Ramos (cell line): Measurements from ENCODE around the gene RAB40B.

Experiments
- in situ Hi-C: fragments of 300-500 bp; cut with MboI; formaldehyde crosslinking; loops from one replicate; pipeline ENCODE4 v1.14.3; 2022; ENCODE audit warnings: low sequenced_read_pairs; ENCODE audit not compliant: unreplicated experiment

RAB40B gene

DNA sequence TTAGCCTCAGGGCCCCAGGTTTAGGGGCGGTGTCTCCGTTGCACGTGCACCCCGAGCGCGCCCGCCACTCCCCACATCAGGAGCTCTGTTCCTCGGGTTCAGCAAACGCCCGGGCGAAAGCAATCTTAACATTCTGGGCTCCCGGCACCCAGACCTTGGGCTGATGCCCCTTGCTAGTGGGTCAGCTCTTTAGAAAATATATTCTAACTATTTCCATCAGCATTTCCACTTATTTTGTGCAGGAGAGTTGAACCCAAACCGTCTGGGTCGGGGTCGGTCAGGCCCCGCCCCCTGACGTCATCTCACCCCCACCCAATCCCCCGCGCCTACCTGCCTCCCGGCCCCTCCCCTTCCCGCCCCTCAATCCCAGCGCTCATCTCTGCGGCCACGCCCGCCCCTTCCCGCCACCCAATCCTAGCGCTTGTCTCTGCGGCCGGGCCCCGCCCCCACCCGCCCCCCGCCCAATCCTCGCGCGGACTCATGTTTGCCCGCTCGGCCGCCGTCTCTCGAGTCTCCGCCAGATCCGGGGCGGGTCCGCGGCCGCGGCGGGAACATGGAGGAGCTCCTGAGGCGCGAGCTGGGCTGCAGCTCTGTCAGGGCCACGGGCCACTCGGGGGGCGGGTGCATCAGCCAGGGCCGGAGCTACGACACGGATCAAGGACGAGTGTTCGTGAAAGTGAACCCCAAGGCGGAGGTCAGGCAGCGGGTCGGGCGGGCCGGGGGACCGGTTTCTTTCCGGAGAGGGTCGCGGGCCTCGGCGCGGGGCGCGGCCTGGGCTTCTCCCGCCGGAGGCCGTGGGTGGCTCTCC lies 17.9 kb upstream of the RAB40B start, which contains the start of gene FN3KRP:
Gene FN3KRP, plus strand, starts transcription at position 504 of the 808 bp plus-strand sequence. Its CDS starts 50 bp downstream, at position 554.
- in situ Hi-C loops: no loop called here

DNA sequence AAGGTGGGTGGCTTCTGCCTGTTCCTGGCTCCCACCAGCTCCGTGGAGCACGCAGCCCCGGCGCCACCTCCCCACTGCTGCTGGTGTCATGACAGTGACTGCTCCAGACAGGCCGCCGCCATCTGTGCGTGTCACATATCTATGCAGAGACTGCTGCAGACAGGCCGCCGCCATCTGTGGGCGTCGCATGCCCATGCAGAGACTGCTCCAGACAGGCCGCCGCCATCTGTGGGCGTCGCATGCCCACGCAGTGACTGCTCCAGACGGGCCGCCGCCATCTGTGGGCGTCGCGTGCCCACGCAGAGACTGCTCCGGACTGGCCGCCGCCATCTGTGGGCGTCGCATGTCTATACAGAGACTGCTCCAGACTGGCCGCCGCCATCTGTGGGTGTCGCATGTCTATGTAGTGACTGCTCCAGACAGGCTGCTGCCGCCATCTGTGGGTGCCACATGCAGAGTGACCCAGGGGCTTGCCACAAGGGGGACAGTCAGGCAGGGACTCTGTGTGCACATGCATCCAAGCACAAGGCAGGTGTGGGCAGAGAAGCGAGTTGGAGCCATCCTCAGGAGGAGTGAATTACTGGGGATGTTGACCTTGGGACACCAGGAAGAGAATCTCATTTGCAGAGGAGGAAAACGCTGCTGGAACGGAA lies 14.7 kb upstream of the RAB40B start:
- in situ Hi-C loops: no loop called here

DNA sequence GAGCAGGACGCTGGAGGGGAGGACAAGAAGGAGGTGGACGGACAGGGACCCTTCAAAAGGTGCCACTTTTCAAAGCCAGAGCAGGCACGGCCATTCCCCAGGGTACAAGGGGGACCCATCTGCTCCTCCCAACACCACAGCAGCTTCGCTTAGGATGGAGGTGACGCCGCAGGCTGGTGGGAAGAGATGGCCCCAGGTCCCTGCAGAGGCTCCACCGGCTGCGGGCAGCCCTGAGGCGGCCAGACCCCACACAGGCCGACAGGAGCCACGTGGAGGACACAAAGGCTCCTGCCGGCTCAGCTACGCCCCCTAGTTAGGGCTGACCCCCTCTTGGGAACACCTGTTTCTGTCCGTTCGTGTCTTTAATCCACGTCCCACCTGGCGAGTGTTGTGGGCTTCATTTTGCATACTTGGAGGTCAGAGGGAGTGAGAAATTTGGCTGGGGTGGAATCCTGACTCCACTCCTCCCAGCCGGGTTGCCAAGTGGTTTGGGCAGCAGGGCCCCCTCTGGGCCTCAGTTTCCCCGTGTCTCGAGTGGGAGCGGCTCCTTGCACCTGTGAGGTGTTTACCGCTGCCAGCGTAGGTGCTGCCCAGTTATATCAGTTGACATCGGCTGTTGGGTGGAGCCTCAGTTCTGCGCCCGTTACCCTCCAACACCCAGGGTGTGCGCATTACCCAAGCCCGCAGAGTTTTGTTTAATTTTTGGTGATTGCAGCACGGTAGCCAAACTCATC lies 12.2 kb upstream of the RAB40B start:
- in situ Hi-C loops: no loop called here

DNA sequence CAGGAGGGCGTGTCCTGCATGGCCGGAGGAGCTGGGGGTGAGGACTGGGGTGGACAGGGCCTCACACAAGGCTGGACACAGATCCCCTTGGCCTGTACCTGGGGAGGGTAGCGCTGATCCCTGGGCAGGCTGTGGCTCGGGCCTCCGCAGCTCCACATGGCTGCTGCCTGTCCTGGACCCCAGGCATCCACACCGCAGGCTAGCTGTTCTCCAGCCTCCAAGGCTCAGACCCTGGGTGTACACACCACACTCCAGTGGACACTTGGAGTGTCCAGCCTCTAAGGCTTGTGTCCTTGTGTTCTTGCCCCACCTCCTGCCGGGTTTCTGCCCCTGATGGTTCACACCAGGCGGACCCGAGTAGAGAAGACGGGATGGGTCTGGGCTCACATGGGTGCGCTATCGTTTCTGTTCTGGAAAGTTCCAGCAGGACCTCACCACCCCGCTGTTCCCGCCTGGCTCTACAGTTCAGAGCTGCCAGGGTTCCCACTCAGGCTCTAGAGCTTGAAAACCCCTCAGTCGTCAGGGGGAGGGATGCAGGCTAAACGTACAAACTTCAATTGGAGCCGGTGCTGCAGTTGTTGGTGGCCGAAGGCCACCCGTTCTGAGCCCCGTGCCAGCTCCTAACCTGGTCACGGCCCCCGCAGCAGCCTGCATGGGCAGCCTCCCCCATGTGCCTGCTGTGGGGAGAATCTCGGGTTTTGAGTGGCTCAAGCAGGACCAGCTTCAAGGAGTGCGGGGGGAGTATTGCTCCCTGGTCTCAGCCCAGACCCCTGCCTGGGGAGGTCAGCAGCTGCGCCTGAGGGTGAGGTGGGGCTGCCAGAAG lies 11.4 kb upstream of the RAB40B start:
- in situ Hi-C loops: no loop called here

DNA sequence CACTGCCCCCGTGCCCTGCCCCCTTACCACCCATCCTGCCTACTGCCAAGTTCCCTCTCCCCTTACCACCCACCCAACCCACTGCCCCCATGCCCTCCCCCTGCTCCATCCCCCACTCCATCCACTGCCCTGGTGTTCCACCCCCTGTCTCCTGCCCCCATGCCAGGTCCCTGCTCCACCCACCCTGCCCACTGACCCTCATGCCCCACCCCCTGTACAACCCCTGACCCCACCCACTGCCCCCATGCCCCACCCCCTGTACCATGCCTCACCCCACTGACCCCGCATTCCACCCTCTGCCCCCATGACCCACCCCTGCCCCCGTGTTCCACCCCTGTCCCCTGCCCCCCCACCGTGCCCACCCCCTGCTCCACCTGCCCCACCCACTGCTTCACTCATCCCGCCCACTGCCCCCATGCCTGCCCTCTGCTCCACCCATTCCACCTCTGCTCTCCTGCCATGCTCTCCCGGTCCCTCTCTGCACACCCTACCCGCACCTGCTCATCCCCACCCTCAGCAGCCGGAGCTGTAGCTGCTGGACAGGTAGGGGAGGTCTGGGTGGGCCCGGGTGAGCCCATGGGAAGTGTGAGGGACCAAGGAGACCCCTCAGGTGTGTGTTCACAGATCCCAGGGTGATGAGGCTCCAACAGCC lies 10.7 kb upstream of the RAB40B start:
- in situ Hi-C loops: no loop called here

DNA sequence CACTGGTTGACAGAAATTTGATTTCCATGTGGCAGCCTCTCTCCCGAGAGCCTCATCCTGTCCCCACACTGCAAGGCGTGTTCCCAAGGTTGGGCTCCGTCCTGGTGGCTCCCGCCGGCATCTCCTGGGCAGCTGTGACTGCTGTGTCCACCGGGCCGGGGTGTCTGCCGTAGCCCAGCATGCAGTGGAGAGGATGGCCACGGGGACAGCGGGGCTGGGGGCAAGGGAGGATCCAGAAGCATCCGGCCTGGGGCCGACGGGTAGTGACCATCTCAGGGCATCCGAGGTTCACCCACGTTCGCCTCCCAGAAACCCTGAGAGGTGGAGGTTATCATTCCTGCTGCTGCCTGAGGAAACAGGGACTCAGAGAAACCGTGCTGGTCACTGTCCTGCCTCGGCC lies 7.3 kb upstream of the RAB40B start:
- in situ Hi-C loops: no loop called here

DNA sequence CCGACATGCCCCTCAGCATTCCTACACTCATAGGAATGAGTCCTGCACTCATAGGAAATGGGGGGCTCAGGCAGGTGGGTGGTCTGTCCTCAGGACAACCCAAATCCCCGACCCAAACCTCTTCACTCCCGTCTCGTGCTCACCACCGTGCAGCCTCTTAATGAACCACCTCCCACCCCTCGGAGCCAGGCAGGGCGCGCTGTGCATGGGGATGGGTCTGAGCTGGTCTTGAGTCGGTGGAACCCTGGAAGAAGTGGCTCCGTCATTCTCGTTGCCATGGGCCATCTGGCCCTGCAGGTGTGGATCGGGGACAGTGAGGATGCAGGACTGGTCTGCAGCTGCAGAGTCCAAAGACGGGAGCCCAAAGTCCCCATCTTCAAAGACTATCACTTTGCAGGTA lies 6.4 kb upstream of the RAB40B start:
- in situ Hi-C loops: no loop called here

DNA sequence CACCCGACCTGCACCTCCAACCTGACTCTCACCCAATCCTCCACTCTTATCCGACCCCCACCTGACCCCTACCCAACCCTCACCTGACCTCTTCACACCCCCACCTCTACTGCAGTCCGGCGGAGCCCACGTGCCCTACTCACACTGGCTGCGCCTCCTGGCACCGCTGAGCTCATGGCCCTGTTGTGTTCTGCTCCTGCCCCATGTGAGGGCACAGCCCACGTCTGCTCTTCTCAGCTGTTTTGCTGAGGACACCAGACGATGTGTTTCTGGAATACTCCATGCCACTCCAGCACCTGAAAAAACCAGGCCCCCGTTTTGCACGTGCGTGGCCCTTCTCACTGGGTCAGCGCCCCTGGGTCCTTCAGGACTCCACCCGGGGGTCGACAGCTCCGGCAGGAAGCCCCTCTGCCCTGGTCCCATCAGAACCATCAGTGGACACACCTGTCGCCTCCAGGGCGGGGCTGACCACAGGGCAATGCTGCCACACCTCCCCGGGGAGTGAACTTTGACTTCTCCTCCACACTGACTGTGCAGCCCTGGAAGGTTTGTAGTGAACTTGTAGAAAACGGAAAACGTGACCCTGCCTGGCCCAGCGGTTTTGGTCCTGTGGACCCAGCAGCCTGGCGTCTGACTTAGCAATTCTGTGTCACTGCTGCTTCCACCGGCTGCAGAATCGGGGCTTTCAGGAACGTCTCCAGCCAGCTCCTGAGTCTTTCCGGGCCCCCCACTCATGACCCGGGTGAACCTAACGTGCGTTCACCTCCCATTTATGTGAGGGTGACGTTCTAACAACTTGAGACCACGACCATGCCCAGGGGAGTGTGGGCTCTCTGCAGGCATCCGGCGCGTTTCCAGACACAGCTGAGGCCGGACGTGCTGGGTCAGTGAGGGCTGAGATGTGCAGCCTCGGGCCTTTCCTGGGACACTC lies 5.7 kb upstream of the RAB40B start:
- in situ Hi-C loops: no loop called here

DNA sequence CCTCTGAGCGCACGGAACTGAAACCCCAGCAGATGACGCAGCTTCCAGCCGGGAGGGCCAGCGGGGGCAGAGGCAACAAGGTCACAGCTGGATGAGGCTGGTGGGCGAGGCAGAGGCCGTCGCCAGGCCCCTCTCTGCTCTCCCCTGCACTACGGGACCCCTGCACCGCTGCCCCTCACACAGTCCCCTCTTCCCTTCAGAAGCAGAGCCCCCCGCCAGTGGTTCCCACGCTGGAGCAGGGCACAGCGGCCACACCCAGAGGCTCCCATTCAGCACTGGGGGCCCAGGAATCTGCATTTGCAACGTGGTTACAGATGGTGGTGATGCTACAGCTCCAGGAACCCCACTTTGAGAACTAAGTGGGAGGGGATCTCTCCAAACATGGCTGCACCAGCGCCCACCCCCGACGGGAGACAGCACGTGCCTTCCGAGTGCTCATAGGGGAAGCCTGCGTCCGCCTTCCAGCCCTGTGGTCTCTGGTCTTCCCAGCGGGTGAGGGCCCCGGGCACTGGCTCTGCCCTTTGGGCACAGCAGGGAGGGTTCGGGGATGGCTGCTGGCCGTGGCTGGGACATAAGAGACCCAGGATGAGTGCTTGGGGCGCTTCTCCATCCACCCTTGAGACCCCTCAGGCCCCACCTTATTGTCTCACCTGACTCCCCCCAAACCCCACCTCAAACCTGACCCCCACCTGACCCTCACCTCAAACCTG lies 4.7 kb upstream of the RAB40B start:
- in situ Hi-C loops: no loop called here

DNA sequence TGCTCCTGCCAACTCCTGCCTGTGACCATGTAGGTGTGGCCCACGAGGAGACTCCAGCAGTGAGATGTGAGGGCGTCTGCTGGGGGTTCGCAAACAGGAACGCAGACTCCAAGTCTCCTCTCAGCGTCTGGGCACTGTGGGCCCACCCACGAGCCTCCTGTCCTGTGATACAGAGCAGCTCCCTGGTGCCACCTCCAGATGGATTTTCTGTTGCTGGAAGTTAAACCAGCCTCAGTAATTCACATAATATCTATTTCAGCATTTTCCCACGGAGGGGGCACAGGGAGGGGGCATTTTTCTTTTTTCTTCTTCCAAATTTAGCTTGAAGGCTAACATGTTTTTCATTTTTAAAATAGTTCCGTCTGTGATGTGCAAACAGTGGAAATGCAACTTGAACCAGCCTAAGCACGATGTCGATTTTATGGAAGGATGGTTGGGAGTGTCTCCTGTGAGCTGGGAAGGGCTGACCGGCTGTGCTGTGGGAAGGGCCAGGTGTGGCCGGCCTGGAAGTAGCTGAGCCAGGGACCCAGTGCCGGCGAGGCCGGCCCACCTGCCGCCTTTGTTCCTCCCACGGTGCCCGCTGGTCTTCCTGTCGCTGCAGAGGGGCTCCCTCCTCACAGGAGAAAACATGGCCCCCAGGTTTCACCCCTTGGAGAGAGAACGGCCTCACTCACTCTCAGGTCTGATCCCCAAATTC lies 3.9 kb upstream of the RAB40B start:
- in situ Hi-C loops: no loop called here

DNA sequence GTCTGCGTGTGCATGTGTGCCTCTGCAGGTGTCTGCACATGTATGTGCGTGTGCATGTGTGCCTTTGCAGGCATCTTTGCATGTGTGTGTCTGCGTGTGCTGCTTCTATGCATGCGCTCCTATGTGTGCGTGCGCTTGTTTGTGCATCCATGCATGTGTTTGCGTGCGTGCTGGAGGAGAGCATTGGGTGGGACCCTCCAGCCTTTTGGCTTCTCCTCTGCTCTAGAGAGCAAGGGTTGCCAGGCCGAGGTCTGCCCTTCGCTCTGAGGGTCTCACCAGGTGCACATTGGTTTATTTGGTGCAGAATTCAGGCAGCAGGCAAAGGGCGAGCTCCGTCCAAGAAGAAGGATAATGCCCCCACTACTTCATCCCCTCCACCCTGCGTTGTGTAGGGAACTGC lies 1.1 kb upstream of the RAB40B start:
- in situ Hi-C loops: no loop called here

DNA sequence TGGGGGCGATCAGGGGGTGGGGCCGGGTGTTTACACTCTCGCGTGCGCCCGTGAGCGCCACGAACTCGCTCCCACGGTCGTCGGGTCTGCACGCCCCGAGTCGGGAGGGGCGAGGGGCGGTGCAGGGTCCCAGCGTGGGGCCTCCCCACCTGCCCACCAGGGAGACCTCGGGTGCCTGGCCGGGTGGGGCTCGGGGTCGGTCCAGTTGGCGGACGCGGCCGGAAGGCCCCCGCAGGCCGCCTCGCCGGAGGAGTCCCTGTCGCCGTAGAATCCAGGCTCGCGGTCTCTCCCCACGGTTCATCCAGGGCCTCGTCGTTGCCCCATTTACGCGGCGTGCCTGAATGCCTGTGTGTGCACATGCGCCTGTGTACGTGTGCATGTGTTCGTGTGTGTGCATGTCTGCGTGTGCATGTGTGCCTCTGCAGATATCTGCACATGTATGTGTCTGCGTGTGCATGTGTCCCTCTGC lies 510 bp upstream of the RAB40B start:
- in situ Hi-C loops: no loop called here

DNA sequence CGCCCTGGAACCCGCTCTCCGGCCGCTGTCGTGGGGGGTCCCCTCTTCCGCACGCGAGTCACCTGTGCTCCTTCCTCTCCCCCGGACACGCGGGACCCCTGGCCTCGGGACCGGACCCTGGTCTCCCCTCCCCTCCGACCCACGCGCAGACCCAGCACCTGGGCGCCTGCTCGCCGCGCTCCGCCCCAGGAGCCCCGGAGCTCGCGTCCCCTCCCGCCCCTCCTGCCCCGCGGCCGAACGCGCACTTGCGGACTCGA lies 762 bp downstream of the RAB40B start:
- in situ Hi-C loops: no loop called here

DNA sequence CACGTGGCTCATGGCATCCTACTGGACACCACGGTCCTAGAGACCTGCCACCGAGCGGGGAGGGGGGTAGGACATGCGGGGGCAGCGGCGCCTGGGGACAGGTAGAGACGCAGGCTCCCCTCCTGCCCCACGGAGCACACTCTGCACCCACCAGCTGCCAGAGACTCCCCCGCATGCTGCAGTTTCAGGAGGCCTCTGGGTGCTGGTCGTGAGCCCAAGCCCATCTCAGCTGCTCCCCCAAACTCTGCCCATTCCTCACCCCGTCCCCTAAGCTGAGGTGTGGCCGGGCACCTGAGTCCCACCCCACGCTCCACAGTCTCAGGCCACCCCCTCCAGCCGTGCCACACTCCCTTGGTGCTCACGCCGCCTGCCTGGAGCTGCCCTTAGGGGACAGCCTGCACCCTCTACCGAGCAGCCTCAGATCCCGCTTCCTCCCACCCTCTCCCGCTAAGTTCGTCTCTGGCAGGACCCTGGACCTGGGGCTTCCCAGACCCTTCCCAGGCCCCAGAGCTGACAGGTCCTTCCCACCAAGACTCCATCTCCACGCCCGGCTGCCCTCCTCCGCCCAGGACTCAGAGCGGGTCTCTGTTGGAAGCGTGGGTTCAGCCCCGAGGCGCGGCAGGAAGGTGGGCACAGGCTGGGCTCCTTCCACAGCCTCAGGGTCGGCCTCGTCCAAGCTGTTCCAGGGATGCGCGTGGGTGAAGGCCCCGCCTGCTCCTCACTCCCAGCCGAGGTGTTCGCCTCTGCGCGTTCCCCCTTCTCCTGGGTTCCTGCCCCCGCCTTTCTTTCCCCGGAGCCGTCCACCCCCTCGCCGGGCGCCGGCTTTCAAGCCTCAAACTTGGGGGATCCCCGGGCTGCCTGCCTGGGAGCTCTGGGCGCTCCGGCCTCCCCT lies 1.3 kb downstream of the RAB40B start:
- in situ Hi-C loops: no loop called here

DNA sequence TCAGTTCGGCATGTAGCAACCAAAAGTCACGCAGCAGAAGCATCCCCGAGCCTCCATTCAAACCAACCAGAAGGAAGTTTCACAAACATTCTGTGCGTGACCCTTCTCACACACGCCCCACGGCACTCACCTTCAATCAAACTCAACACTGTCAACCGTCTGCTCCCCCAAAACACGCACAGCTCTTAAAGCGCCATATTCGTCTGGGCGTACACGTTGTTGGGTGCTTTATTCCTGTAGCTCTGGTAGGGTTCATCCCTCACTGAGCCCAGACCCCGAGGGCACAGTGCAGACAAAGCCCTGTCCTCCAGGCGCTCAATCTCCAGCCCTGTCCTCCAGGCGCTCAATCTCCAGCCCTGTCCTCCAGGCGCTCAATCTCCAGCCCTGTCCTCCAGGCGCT lies 2.2 kb downstream of the RAB40B start:
- in situ Hi-C loops: no loop called here

DNA sequence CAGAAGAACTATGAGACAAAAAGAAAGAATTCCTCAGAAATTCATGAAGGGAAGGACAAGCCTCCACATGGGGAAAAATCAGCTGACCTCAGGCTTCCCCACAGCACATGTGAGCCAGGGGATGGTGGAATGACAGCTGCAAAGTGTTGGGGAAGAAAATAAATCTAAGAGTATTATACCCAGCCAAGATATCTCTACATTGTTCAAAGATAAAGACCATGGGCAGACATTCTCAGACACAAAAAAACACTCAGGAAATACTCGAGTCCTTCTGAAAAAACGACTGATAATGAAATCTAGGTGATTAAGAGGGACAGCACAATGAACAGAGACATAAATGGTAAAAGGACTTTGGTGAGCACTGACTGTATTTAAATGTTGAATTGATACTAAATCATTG lies 3.9 kb downstream of the RAB40B start:
- in situ Hi-C loops: no loop called here
